Astrocyte (in vitro differentiated cells and primary cell): ENCODE measurements around the gene TENM4.

Experiments used
- CTCF ChIP-seq: IDR thresholded peaks from 2 replicates; pipeline ENCODE4 v1.5.1; 2011; ENCODE audit warnings: low read depth, mild to moderate bottlenecking, inconsistent platforms, low read length, moderate library complexity; ENCODE audit not compliant: insufficient read depth
- EZH2 ChIP-seq: IDR thresholded peaks from 2 replicates; pipeline ENCODE4 v1.6.1; 2012; ENCODE audit warnings: mild to moderate bottlenecking, low read length, inconsistent platforms; ENCODE audit not compliant: insufficient read depth

DNA sequence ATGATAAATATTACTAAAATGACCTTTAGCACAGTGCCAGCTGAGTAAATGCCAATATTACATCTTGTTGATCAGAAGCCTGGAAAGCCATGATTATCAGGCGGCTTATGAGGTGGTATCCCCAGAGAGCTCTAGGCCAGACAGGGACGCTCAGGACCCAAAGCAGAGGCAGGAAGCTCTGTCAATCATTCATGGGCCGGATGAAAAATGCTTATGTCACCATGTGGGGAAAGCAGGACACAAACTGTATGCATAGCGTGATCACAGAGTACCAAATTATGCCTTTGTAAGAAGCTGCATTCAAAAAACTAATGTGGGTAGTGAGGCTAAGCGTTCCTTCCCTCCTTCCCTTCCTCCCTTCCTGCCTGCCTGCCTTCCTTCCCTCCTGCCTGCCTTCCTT lies 82.6 kb downstream of the TENM4 start:
- TF ChIP-seq CTCF (no peak), EZH2 (no peak)
